SK-N-MC (cell line): ENCODE results near the gene HBG2.

Source experiments
- EZH2 ChIP-seq: fragments of 200-600 bp; sonication (generic); IDR thresholded peaks from one replicate; pipeline ENCODE4 v1.6.1; 2017; ENCODE audit warnings: antibody characterized with exemption
- POLR2AphosphoS5 ChIP-seq: IDR thresholded peaks from 2 replicates; pipeline ENCODE4 v1.6.1; 2012; ENCODE audit warnings: mild to moderate bottlenecking, low read depth, low read length, borderline replicate concordance

- TF ChIP-seq EZH2 = no peak
- TF ChIP-seq POLR2AphosphoS5 = no peak
Measured at GRCh38 chr11:5252192-5252918, 2.2 kb downstream of the HBG2 start.
